Sigmoid colon (tissue), 7 donors: ENCODE measurements around the gene DAPK1. TPM values are rescaled to one million over a fixed set of nuclear protein-coding genes. Genes with fewer than 3 reads are reported as not detected.

Experiments
- DNase-seq: peaks from one replicate; pipeline ENCODE4 v3.0.0-alpha.2; 2019
- H3K27ac ChIP-seq, 4 donors: fragments of 200-600 bp; sonication (generic); one replicate each; pipeline ENCODE4 v1.5.1; 2016 to 2019; ENCODE audit warnings: mild to moderate bottlenecking in 1 of 4
- H3K27me3 ChIP-seq, 3 donors: fragments of 200-600 bp; sonication (generic); one replicate each; pipeline ENCODE4 v1.5.1; 2019; ENCODE audit warnings: mild to moderate bottlenecking in 1 of 3
- H3K36me3 ChIP-seq, 4 donors: fragments of 200-600 bp; sonication (generic); one replicate each; pipeline ENCODE4 v1.5.1; 2016 to 2019
- H3K4me1 ChIP-seq, 4 donors: fragments of 200-600 bp; sonication (generic); one replicate each; pipeline ENCODE4 v1.5.1; 2017 to 2019
- H3K4me3 ChIP-seq, 4 donors: fragments of 200-600 bp; sonication (generic); one replicate each; pipeline ENCODE4 v1.5.1; 2017 to 2019; ENCODE audit warnings: mild to moderate bottlenecking in 2 of 4, moderate library complexity in 1 of 4
- H3K9me3 ChIP-seq, 4 donors: fragments of 200-600 bp in 3 of 4; sonication (generic) in 3 of 4; one replicate each; pipeline versions ENCODE4 v1.5.1 to v1.6.1; 2013 to 2019
- EP300 ChIP-seq, 4 donors: sonication (generic); formaldehyde crosslinking; IDR thresholded peaks; one replicate each; pipeline ENCODE4 v1.6.1; 2017; ENCODE audit warnings: antibody characterized with exemption in 4 of 4
- POLR2A ChIP-seq, 2 donors: fragments of 450-650 bp; IDR thresholded peaks; one replicate each; pipeline ENCODE4 v1.6.1; 2016; ENCODE audit warnings: antibody characterized with exemption in 2 of 2, mild to moderate bottlenecking in 2 of 2, moderate library complexity in 2 of 2
- POLR2AphosphoS5 ChIP-seq, 4 donors: sonication (generic); formaldehyde crosslinking; IDR thresholded peaks; one replicate each; pipeline ENCODE4 v1.6.1; 2017; ENCODE audit warnings: antibody characterized with exemption in 4 of 4
- WGBS, 2 donors: extraction: QIAGEN DNeasy Blood & Tissue Kit; methylation state at CpG; one replicate each; pipeline ENCODE4 v1.1.7; 2013; 5-methylcytosine and 5-hydroxymethylcytosine counted together
- intact Hi-C: fragments of 100-400 bp; cut with DNase I; formaldehyde crosslinking; loops from one replicate; pipeline ENCODE4 v1.15.1; 2023
- polyA plus RNA-seq, 3 donors: library from polyadenylated mRNA; stranded (reverse); fragments of 200-250 nt; gene quantifications; one replicate each; pipeline ENCODE4 v1.2.3, GENCODE V29; 2013
- total RNA-seq, 4 donors: library from RNA; depleted of rRNA; stranded (reverse); fragments of >200 nt; gene quantifications; one replicate each; pipeline ENCODE4 v1.1.0, GENCODE V29; 2016
- TF ChIP-seq, protein P1 (sequence below), 4 experiments: fragments of 450-650 bp in 3 of 4; fragments of 200-600 bp in 1 of 4; IDR thresholded peaks; one replicate each; pipeline ENCODE4 v1.5.1; 2016 to 2019; ENCODE audit warnings: antibody characterized with exemption in 4 of 4, mild to moderate bottlenecking in 3 of 4, moderate library complexity in 2 of 4
- donor health status: healthy with polysubstance abuse.
- donor health status: Bipolar disorder and iron deficiency.
- donor health status: healthy.

The DAPK1 gene
- total and polyA plus RNA-seq, 7 donors: 4.8 to 92.5 (median 78.1) TPM

DNA sequence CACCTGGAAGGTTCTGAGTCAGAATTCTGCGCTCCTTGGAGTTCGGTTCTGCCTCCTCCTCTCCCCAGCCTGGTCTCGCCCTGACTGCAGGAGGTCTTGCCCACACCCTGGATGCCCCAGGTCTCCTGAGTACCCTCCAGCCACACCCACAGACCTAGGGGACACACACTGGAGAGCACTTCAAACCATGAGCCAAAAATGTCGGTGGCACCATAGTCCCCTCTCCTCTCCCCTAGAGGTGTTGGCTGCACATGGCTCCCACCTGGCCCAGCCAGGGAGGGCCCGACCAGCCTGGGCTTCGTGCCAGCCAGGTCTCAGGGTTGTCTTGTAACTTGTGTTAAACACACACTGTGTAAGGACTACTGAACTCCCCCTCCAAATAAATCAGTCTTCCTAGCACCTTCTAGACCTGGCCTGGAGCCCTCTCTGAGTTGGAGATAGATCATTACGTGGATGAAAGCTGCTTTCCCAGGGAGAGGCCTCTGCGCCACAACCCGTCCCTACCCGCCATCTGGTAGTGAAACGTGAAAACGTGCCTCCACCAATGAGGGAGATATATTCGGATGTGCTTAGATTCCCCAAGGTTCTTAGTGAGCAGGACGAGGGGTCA is 178.3 kb downstream of the DAPK1 start:
- intact Hi-C loops: loop anchor here (10.0 kb wide), 1 partner anchor 899 kb away; no protein-coding TSS in a partner anchor
- H3K27me3 ChIP-seq: no peaks in the 10 kb centered on the region
- DNase-seq: no peak
- no peak overlapping the region for H3K4me3 ChIP-seq
- peaks cover 5 to 34% (median 10%) of the 10 kb centered on the region in 4 donors for H3K36me3 ChIP-seq
- peaks cover 0 to 27% (median 15%) of the 10 kb centered on the region in 4 donors for H3K4me1 ChIP-seq
- 82 to 87% methylated on average over 14 of the region's 14 CpGs for WGBS, 2 donors
- H3K27ac ChIP-seq: peak overlapping the region in 2 of 4 donors; percentile 3
- no peak for TF ChIP-seq POLR2AphosphoS5 (IDR thresholded peaks at IDR 0.05)
- TF ChIP-seq, protein P1, sequence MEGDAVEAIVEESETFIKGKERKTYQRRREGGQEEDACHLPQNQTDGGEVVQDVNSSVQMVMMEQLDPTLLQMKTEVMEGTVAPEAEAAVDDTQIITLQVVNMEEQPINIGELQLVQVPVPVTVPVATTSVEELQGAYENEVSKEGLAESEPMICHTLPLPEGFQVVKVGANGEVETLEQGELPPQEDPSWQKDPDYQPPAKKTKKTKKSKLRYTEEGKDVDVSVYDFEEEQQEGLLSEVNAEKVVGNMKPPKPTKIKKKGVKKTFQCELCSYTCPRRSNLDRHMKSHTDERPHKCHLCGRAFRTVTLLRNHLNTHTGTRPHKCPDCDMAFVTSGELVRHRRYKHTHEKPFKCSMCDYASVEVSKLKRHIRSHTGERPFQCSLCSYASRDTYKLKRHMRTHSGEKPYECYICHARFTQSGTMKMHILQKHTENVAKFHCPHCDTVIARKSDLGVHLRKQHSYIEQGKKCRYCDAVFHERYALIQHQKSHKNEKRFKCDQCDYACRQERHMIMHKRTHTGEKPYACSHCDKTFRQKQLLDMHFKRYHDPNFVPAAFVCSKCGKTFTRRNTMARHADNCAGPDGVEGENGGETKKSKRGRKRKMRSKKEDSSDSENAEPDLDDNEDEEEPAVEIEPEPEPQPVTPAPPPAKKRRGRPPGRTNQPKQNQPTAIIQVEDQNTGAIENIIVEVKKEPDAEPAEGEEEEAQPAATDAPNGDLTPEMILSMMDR (IDR thresholded peaks at IDR 0.05): no peak
- TF ChIP-seq POLR2A (IDR thresholded peaks at IDR 0.05): no peak
- no peak for TF ChIP-seq EP300 (IDR thresholded peaks at IDR 0.05)
- no peaks in the 10 kb centered on the region for H3K9me3 ChIP-seq

DNA sequence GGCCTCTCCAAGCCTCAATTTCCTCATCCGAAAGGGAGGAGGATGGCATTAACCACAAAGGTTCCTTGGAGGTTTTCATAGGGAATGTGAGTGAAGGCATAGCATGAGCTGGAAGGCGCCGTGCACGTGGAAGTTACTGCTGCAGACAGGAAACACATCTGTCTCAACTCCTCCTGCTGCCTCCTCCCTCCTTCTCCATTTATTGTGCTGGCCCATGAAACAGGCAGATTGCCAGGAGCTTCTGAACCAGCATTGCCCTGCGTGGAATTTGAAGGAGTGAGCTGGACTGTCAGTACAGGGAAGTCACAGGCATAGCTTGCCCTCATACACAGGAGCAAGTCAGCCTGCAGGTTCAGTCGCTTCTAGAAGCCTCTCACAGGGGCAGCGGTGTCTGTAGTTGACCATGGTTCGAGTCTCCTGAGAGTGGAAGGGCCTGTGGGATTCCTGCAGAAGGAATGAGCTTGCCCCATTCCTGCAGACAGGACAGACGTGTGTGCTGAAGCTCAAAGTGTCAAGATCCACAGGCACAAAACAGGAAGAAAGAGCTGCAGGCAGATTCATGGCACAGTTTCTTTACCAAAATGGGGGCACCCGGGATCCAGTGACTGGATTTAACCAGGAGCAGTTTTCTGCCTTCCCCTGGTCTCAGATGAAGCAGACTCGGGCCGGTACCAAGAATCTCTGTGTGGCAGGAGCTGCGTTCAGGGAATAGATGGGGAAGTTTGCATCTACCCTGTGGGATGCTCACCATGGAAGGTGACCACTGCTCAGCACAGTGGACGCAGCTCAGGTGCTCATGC is 179.5 kb downstream of the DAPK1 start:
- DNase-seq: peak; percentile 88
- Histone ChIP-seq H3K36me3 (peaks cover 11 to 37% (median 14%) of the 10 kb centered on the region in 4 donors), H3K4me3 (no peak overlapping the region), H3K9me3 (no peaks in the 10 kb centered on the region), H3K27ac (peak overlapping the region in 3 of 4 donors; percentile 18 to 39 (median 34)), H3K4me1 (peaks cover 0 to 27% (median 15%) of the 10 kb centered on the region in 4 donors), H3K27me3 (no peaks in the 10 kb centered on the region)
- intact Hi-C loops: loop anchor here (10.0 kb wide), 1 partner anchor 898 kb away; no protein-coding TSS in a partner anchor
- WGBS, 2 donors: 72 to 81% methylated on average over 14 of the region's 14 CpGs
- TF ChIP-seq, protein P1 (IDR thresholded peaks at IDR 0.05): no peak
- TF ChIP-seq POLR2A (IDR thresholded peaks at IDR 0.05) (no peak), POLR2AphosphoS5 (IDR thresholded peaks at IDR 0.05) (peak in 2 of 4 donors; percentile 26 to 30)

DNA sequence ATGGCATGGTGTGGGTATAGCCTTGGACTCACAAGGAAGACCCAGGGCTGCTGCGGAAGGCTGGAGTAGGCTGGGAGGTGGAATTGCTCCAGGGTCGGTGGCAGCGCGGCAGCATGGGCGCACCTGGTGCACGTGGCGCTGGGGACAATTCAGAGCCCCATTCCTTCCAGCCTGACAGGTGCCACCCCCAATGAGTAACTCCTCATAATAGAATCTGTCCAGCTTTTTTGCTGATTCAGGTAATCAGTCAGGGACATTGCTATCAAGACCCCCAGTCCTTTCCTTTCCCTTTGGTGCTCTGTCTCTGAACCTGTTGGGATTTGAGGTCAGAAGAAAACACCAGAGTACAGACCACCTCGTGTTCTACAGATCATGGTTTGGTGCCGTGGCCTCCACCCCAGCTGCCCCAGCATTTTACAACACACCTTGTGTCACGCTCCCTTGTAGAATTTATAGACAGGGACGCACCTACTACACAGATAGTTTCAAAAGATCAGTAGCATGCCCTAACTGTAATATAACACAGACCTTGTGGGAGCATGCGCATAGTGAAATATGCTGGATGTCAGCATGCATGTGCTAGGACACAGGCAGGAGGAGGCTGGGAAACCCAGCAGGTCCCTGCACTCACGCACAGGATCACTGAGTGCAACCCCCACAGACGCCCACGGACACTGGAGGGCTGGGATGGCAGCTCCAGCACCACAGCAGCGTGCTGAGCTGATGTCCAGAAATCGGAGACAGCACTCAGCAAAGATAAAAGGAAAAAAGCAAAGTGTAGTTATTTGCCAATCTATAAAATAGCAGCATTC is 180.3 kb downstream of the DAPK1 start:
- Histone ChIP-seq H3K27me3 (no peaks in the 10 kb centered on the region), H3K4me1 (peaks cover 0 to 27% (median 15%) of the 10 kb centered on the region in 4 donors), H3K27ac (peak overlapping the region in 2 of 4 donors; percentile 18 to 39), H3K9me3 (no peaks in the 10 kb centered on the region), H3K4me3 (no peak overlapping the region), H3K36me3 (peaks cover 3 to 36% (median 14%) of the 10 kb centered on the region in 4 donors)
- no peak for DNase-seq
- intact Hi-C loops: loop anchor here (2.0 to 10.0 kb wide), 2 partner anchors 135 to 897 kb away; no protein-coding TSS in a partner anchor
- TF ChIP-seq POLR2A (IDR thresholded peaks at IDR 0.05) (no peak), POLR2AphosphoS5 (IDR thresholded peaks at IDR 0.05) (no peak), EP300 (IDR thresholded peaks at IDR 0.05) (no peak)
- TF ChIP-seq, protein P1 (IDR thresholded peaks at IDR 0.05): no peak
- WGBS, 2 donors: 89% methylated on average over 17 of the region's 17 CpGs

DNA sequence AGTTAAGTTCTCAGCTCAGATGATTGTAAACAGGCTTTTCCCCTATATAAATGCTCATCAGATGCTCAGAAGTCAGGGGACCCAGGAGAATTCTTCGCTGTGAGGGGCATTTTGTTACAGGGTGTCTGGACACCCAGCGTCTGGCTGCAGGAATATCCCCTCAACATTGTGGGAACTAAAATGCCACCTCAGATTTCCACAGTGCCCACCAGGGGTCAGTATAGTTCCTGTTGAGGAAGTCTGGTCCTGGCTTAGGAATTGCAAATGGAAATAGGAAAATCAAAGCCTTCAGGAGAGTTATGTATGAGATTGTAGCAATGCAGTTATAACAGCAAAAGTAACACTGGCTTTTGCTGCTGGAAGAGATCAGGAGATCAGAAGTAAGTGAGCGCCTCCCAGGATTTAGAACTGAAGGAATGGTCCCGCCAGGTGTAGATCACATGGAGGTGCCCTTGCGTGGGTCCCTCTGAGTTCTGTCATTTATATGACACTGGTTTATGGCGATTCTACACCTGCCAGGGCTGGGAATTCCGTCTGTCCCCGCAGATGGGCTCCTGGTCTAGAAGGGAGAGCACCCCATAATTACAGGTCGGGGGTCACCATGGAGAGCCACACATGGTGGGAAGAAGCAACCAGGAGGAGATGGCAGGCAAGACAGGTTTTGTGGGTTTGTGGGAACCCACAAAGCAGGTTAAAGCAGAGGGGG is 181.1 kb downstream of the DAPK1 start:
- DNase-seq: peak; percentile 81
- Histone ChIP-seq H3K4me3 (no peak overlapping the region), H3K27ac (no peak overlapping the region), H3K36me3 (peaks cover 3 to 36% (median 14%) of the 10 kb centered on the region in 4 donors), H3K9me3 (no peaks in the 10 kb centered on the region), H3K27me3 (no peaks in the 10 kb centered on the region), H3K4me1 (peaks cover 0 to 27% (median 15%) of the 10 kb centered on the region in 4 donors)
- 56 to 77% methylated on average over 9 of the region's 9 CpGs for WGBS, 2 donors
- intact Hi-C loops: loop anchor here (2.0 to 10.0 kb wide), 2 partner anchors 134 to 896 kb away; no protein-coding TSS in a partner anchor
- TF ChIP-seq POLR2A (IDR thresholded peaks at IDR 0.05) (no peak), POLR2AphosphoS5 (IDR thresholded peaks at IDR 0.05) (no peak)
- TF ChIP-seq, protein P1 (IDR thresholded peaks at IDR 0.05): peak; percentile 52 to 78 (median 70)
